ENCODE measurements around the gene MFSD2B. TPM values are rescaled to one million over a fixed set of nuclear protein-coding genes. Genes with fewer than 3 reads are reported as not detected.

Gene MFSD2B
- polyA plus RNA-seq, 1 donor (not counting 4 experiments of a cell fraction or from before 2014, with no cell fraction given), result 0.10 TPM

DNA sequence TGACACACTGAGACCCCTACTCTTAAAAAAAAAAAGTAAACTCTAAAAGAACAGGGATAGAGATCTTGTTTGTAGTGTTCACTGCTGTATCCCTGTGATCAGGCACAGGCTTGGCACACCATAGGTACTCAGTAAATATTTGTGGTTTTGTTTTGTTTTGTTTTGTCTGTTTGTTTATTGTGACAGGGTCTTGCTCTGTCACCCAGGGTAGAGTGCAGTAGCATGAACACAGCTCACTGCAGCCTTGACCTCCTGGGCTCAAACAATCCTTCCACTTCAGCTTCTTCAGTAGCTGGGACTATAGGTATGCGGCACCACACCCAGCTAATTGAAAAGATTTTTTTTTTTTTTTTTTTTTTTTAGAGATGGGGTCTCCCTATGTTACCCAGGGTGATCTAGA, 43.1 kb downstream of the MFSD2B start:
- Histone ChIP-seq H3K27me3 (ENCODE audit: control insufficient read depth, extremely low read depth, insufficient read depth, low read length) (no peaks in the 10 kb centered on the region), H3K9me3 (ENCODE audit: control insufficient read depth, low read depth, low read length) (no peaks in the 10 kb centered on the region), H4K20me1 (ENCODE audit: control insufficient read depth, extremely low read depth, insufficient read depth, low read length) (no peaks in the 10 kb centered on the region), H3K4me2 (ENCODE audit: control insufficient read depth, extremely low read depth, insufficient read depth, low read depth, low read length) (no peak overlapping the region), H3K4me3 (ENCODE audit: control insufficient read depth in 2 of 3, extremely low read depth in 1 of 3, insufficient read depth in 2 of 3, low read depth in 1 of 3, low read length in 3 of 3) (no peak overlapping the region), H3K9ac (ENCODE audit: control insufficient read depth, extremely low read depth, insufficient read depth, low read length) (no peak overlapping the region), H3K27ac (ENCODE audit: control insufficient read depth, insufficient read depth, low read length) (no peak overlapping the region), H3K79me2 (ENCODE audit: control insufficient read depth, insufficient read depth, low read length) (no peaks in the 10 kb centered on the region), H3K4me1 (ENCODE audit: control insufficient read depth, extremely low read depth, insufficient read depth, low read length) (no peaks in the 10 kb centered on the region), H3K36me3 (ENCODE audit: control insufficient read depth in 2 of 2, extremely low read depth in 1 of 2, insufficient read depth in 2 of 2, low read length in 2 of 2) (peaks cover 0 to 1% of the 10 kb centered on the region in 2 experiments), H3K9me1 (ENCODE audit: control insufficient read depth, extremely low read depth, insufficient read depth, low read length) (no peaks in the 10 kb centered on the region), H2AFZ (ENCODE audit: control insufficient read depth, low read length) (no peak overlapping the region)
- TF ChIP-seq EZH2 (IDR thresholded peaks at IDR 0.05; ENCODE audit: low read length), result no peak
- TF ChIP-seq, protein P1, sequence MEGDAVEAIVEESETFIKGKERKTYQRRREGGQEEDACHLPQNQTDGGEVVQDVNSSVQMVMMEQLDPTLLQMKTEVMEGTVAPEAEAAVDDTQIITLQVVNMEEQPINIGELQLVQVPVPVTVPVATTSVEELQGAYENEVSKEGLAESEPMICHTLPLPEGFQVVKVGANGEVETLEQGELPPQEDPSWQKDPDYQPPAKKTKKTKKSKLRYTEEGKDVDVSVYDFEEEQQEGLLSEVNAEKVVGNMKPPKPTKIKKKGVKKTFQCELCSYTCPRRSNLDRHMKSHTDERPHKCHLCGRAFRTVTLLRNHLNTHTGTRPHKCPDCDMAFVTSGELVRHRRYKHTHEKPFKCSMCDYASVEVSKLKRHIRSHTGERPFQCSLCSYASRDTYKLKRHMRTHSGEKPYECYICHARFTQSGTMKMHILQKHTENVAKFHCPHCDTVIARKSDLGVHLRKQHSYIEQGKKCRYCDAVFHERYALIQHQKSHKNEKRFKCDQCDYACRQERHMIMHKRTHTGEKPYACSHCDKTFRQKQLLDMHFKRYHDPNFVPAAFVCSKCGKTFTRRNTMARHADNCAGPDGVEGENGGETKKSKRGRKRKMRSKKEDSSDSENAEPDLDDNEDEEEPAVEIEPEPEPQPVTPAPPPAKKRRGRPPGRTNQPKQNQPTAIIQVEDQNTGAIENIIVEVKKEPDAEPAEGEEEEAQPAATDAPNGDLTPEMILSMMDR (optimal IDR thresholded peaks at IDR 0.05 in 1 of 3, IDR thresholded peaks at IDR 0.05 in 1 of 3, conservative IDR thresholded peaks at IDR 0.05 in 1 of 3; ENCODE audit: extremely low read depth in 1 of 3, insufficient read depth in 2 of 3, low read length in 3 of 3), result no peak
- DNase-seq (ENCODE audit: low read depth, low spot score) (no peak), FAIRE-seq (no peak)
- dilution Hi-C loops (cut with MboI; ENCODE audit: extremely low pct_ligation_motif_present, low sequenced_read_pairs), result no loop called here

DNA sequence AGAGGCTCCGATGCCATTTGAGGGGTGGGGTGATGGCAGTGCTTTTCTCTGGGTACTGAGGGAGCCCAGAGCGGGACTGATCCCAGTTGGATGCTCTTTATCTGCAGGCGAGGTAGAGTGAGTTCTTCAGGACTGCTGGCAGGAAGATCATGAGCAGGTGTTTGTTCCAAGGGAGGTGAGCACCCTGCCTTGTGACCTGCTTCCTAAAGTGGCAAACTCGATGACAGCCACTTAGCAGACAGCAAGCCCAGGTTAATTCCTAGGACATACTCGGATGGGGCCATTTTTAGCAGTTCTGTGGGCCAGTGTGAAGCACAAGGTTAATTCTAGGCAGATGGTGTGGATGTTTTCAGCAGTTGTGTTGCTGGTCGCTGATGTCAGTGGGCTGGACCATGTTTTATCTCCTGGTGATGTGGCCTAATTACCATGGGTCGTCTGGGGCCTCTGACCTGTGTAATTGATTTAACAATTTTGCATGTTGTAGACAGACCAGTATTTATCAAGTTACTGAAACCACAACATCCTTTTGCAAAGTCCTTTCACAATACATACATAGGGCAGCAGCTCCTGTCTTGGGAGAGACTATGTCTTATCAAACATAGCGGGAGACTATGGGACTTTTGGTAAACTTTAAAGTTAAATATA, 44.6 kb downstream of the MFSD2B start:
- no peaks in the 10 kb centered on the region for H3K9me3 ChIP-seq (ENCODE audit: control insufficient read depth, low read depth, low read length)
- FAIRE-seq (no peak), DNase-seq (ENCODE audit: low read depth, low spot score) (no peak)
- H3K4me3 ChIP-seq (ENCODE audit: control insufficient read depth in 2 of 3, extremely low read depth in 1 of 3, insufficient read depth in 2 of 3, low read depth in 1 of 3, low read length in 3 of 3), result no peak overlapping the region
- dilution Hi-C loops (cut with MboI; ENCODE audit: extremely low pct_ligation_motif_present, low sequenced_read_pairs), result no loop called here
- H3K27ac ChIP-seq (ENCODE audit: control insufficient read depth, insufficient read depth, low read length), result no peak overlapping the region
- peaks cover 0 to 1% of the 10 kb centered on the region in 2 experiments for H3K36me3 ChIP-seq (ENCODE audit: control insufficient read depth in 2 of 2, extremely low read depth in 1 of 2, insufficient read depth in 2 of 2, low read length in 2 of 2)
- no peak overlapping the region for H3K4me2 ChIP-seq (ENCODE audit: control insufficient read depth, extremely low read depth, insufficient read depth, low read depth, low read length)
- TF ChIP-seq, protein P1 (optimal IDR thresholded peaks at IDR 0.05 in 1 of 3, IDR thresholded peaks at IDR 0.05 in 1 of 3, conservative IDR thresholded peaks at IDR 0.05 in 1 of 3; ENCODE audit: extremely low read depth in 1 of 3, insufficient read depth in 2 of 3, low read length in 3 of 3), result no peak
- no peak for TF ChIP-seq EZH2 (IDR thresholded peaks at IDR 0.05; ENCODE audit: low read length)
- H3K9ac ChIP-seq (ENCODE audit: control insufficient read depth, extremely low read depth, insufficient read depth, low read length), result no peak overlapping the region
- H3K79me2 ChIP-seq (ENCODE audit: control insufficient read depth, insufficient read depth, low read length), result no peaks in the 10 kb centered on the region
- H3K4me1 ChIP-seq (ENCODE audit: control insufficient read depth, extremely low read depth, insufficient read depth, low read length), result no peaks in the 10 kb centered on the region
- no peaks in the 10 kb centered on the region for H3K27me3 ChIP-seq (ENCODE audit: control insufficient read depth, extremely low read depth, insufficient read depth, low read length)
- no peaks in the 10 kb centered on the region for H4K20me1 ChIP-seq (ENCODE audit: control insufficient read depth, extremely low read depth, insufficient read depth, low read length)
- H3K9me1 ChIP-seq (ENCODE audit: control insufficient read depth, extremely low read depth, insufficient read depth, low read length), result no peaks in the 10 kb centered on the region
- no peak overlapping the region for H2AFZ ChIP-seq (ENCODE audit: control insufficient read depth, low read length)

Measured in keratinocyte (primary cell).